HG02623 (cell line): ENCODE measurements around the gene NOTCH1.

Source experiments
- ATAC-seq: cut with Tn5 transposase; IDR thresholded peaks from one replicate; pipeline ENCODE4 v1.9.1; 2021; ENCODE audit warnings: moderate library complexity; ENCODE audit not compliant: unreplicated experiment

The NOTCH1 gene

DNA sequence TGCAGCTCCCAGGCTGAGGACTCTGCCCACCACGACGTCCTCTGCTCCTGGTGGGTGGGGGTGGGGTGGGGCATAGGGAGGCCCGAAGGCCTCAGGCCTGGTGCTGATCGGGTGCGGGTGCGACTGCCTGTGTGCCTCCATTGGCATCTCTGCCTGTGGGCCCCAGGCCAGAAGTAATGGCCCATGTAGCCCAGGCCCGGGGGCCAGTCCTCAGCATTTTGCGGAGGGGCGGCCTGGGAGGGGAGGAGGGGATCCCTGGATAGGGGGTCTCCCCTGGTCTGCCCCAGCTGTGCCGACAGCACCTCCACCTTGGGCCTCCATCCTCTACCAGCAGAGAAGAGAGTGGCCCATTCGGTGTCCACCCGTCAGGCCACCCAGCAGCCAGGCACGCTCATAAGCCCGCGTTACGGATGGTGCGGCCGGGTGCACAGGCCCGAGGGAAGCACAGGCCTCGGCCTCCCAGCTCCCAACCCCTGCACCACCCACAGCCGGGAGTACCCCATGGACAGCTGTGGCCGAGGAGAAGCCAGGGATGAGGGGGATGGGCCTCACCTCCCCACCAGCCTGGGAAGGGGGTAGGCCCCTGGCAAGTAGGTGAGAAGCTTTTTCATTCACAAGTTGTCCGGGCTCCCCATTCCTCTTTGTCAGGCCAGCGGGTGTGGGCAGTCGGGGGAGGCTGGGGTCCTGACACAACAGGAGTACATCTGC lies 1.8 kb upstream of the NOTCH1 start:
- no peak for ATAC-seq

GRCh38 chr9:136546697-136547501 lies 1.1 kb upstream of the NOTCH1 start:
- no peak for ATAC-seq

DNA sequence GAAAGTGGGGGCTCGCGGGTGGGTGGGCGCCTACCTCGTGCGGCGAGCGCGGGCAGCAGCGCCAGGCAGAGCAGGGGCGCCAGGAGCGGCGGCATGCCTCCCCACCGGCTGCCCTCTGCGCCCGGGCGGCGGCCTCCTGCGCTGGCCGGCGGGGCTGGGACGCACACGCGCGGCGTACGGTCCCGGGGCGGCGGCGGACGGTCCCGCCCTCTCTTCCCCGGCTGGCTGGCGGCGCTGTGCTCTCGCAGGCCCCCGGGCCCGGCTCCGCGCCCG lies 220 bp downstream of the NOTCH1 start:
- ATAC-seq, result peak; percentile 34

DNA sequence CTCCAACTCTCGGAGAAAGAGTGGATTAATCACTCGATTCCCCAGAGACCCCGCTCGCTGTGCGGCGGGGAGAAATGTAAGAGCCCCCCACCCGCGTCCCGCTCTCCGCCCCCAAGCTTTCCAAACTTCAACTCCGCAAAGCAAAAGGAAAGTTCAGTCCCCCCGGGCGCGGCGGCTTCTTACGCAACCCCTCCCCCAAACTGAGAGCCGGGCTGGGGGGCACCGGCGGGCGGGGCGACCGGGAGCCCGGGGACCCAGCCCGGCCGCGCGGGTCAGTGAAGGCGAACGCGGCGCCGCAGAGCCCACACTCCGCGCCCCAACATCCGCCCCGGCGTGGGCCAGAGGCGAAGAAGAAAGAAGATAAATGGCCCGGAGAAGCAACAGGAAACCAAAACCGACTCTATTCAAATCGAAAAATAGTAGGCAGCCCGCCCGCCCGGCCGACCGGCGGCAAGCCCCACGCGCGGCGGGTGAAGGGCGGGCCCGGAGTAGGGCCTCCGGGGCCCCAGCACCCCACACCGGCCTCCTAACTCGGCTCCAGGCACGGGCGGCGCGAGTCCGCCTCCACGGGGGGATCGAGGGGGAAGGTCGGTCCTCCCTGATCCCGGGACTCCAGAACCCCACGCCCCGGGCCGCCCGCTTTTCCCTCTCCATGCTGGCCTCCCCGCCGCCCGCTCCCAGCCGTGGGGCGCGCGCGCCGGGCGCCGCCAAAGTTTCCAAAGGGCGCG lies 720 bp downstream of the NOTCH1 start:
- peak; percentile 12 for ATAC-seq

- no peak for ATAC-seq
These were observed 1.3 kb downstream of the NOTCH1 start for GRCh38 chr9:136544548-136544963.

DNA sequence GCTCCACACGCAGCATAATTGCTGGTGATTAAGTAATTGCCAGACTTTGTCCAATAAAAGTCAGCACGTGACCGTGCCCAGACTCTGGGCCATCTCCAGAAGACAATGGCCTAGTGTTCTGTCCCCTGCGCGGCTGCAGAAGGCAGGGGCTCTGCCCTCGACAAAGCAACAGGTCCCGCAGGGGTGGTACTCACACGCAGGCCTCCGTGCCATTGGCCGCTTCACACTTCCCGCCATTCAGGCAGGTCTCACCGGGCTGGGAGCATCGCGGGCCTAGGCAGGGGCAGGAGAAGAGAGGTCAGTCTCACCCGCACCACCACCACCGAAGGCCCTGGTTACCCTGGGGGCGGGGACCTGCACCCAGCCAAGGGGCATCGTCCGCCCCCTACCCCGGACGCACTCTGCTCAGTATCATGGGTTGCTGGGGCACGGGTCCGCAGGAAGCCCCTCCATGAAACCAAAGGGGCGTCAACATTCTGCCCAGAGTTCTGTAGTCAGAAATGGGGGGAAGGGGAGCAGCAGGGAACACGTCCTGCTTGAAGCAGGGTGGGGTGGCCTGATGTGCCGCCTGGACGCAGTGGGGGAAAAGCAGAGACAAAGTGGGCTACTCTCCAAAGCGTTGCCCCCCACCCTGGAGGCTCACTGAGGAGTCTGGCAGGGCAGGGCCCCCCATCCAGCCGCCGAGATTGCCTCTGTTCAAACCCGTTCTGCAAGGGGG lies 1.9 kb downstream of the NOTCH1 start:
- no peak for ATAC-seq

DNA sequence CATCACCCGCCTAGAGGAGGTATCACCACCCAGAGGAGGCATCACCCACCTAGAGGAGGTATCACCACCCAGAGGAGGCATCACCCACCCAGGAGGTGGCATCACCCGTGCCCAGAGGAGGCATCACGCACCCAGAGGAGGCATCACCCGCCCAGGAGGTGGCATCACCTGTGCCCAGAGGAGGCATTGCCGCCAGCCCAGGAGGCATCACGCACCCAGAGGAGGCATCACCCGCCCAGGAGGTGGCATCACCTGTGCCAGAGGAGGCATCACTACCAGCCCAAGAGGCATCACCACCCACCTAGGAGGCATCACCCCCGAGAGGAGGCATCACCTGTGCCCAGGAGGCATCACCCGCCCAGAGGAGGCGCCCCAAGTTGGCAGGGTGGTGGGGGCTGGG lies 2.6 kb downstream of the NOTCH1 start:
- no peak for ATAC-seq

GRCh38 chr9:136542241-136543040 lies 3.4 kb downstream of the NOTCH1 start:
- no peak for ATAC-seq

DNA sequence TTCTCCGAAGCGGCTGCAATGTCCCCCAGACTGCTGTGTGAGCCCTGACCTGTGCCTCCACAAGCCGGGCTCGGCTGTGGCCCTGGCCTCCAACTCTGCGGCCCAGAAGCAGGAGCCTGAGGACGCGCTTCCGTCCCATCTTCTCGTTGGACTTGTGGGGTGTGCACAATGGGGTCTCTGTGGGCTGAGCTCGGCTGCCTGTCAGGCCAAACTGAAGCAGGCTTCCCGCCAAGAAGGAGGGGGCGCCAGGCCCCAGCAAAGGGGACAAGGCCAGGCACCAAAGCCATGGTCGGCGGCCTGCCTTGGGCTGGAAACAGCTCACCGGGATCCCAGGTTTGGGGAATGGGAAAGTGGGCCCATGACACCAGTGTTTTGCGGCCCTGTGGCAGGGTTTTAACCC lies 4.1 kb downstream of the NOTCH1 start:
- ATAC-seq, result no peak

DNA sequence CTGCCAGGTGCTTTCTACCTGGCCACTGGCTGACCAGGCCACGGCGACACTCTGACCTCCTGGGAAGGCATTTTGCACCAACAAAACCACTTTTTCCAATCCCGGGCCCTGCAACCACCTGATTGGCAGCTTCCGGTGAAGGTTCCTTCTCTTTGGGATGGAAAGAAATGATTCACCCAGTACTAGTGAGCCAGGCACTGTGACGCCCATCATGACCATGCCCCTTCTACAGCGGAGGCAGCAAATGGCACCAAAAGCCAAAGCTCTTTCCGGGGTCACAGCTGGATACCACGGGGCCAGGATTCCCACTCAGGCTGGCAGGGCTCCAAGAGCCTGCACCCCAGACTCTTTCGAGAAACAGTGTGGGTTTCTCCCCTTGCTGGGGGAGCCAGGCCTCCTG lies 4.7 kb downstream of the NOTCH1 start:
- ATAC-seq, result no peak

GRCh38 chr9:136539427-136540421 lies 6.1 kb downstream of the NOTCH1 start:
- ATAC-seq, result peak; percentile 42

DNA sequence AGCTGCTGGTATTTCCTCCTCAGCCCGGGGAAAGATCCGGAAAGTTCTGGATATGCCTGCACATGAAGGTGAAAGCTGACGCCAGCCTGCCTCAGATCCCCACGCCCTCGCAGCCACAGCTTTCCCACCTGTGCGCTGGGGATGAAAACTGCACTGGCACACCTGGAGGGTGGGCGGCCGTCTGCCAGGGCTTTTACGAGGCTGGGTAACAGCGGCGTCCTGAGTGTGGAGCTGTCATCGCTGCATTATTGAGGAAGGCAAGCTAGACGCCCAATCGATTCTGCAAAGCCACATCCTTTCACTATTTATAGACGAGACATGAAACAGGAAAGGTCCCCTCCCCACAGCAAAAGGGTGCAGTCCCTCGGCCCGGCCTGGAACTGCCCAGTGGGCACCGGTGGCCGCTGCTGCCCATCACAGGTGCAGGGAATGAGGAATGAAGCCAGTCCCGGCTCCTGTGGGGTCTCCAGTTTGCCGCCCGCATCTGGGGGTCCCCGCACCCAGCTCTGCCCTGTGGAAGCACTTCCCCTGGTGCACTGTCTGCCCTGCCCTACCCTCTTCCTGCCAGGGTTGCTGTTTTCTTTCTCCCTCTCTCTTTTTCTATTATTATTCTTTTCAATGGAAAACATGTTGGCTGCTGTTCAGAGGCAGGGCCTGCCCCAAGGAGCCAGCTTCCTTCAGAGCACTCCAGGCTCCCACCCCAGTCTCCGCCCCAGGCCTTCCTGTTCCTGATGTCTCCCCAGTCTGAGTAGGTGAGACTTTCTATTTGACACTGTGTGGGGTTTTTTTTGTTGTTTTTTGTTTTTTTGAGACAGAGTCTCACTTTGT lies 7.0 kb downstream of the NOTCH1 start:
- no peak for ATAC-seq

DNA sequence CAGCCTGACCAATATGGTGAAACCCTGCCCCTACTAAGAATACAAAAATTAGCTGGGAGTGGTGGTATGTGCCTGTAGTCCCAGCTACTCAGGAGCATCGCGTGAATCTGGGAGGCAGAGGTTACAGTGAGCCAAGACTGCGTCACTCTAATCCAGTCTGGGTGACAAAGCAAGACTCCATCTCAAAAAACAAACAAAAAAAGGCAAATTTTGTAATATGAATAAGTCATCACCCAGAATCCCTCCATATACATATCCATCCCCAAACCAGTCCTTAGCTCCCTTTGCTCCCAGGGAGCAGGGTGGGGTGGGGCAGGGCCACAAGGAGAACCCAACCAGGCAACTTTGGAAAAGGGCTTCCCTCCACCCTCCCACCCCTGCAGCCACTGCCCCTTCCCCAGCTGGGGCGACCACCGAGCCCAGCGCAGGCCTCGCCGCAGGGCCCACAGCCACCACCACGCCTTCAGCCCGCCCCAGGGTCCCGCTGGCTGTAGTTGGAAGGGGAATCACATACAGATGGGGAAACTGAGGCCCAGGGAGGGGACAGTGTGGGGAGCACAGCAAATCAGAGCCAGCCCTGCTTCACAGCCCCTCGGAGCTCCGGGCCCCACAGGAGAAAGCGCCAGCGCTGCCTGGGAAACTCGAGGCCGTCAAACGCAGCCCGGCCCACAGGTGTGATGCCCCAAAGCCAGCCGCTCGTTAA lies 7.8 kb downstream of the NOTCH1 start:
- ATAC-seq, result no peak

GRCh38 chr9:136537411-136537810 lies 8.4 kb downstream of the NOTCH1 start:
- no peak for ATAC-seq

DNA sequence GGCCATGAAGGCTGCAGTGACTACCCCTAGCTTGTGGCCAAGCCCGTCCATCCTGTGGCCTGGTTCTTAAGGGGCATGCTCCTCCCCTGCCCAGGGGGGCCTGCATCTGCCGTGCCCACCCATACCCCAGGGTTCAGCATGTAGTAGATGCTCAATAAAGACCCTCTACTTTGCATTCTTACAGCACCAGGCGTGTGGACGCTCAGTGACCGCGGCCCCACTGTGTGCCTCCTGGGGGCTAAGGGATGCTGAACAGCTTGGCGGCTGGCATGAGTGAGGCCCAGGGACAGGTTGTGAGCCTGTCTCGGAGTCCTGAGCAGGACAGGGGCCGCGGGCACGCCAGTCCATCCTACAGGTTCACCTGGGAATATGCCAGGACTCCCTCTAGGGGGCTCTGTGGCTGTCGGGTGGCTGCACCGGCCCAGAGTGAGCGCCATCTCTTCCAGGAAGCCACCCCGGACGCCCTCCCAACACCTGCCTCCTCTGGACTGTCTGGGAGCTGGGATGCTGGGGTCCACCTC lies 9.1 kb downstream of the NOTCH1 start:
- no peak for ATAC-seq

- ATAC-seq, result no peak
These were observed 9.7 kb downstream of the NOTCH1 start for GRCh38 chr9:136536051-136536720.

DNA sequence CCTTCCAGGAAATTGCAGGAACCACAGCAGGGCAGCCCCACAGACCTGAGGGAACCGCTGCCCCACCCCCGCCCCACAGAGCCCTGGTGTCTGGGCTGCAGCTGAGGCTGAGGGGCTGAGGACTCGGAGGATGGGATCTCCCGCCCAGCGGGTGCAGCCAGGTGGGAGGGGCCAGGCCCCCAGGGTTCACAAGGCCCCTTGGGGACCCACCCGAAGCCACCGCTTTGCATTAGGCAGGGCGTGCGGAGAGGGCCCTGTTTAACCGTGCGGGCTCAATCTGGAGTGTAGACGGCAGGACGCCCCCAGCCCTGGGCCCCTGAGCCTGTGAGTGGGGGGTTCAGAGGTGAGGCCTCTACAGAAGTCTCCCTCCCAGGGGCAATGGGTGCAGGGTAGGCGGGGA lies 10.8 kb downstream of the NOTCH1 start:
- ATAC-seq, result no peak
